D721Med (cell line): ENCODE data around the gene AGPAT2.
"Not testable (repeated sequence)": the region's sequence is repeated elsewhere in the genome, so short reads cannot be mapped to it uniquely, and the experiment has no call there.

Experiments used
- DNase-seq: peaks from one replicate; pipeline ENCODE4 v3.0.0; 2011; ENCODE audit warnings: low spot score; ENCODE audit not compliant: insufficient read length
- FAIRE-seq: peaks from 2 replicates; lab custom pipeline; 2011; peaks lifted over from hg19 to GRCh38; lab: Jason Lieb, UNC
- CTCF ChIP-seq: IDR thresholded peaks from 2 replicates; pipeline ENCODE4 v1.5.1; 2012; ENCODE audit warnings: mild to moderate bottlenecking, control low read depth; ENCODE audit not compliant: insufficient read depth; ENCODE audit errors: missing control alignments

AGPAT2 gene

GRCh38 chr9:136707011-136707410 is 19.8 kb upstream of the AGPAT2 start:
- no peak for DNase-seq
- no peak for TF ChIP-seq CTCF
- FAIRE-seq: no peak

- no peak for TF ChIP-seq CTCF
- FAIRE-seq: no peak
- DNase-seq: no peak
Observed at GRCh38 chr9:136705564-136705963, 18.3 kb upstream of the AGPAT2 start.

- not testable (repeated sequence) for FAIRE-seq, DNase-seq
Observed at GRCh38 chr9:136704741-136705140, 17.5 kb upstream of the AGPAT2 start.

GRCh38 chr9:136703276-136703860 is 16.1 kb upstream of the AGPAT2 start:
- no peak for FAIRE-seq
- DNase-seq: no peak
- no peak for TF ChIP-seq CTCF

GRCh38 chr9:136701668-136702053 is 14.4 kb upstream of the AGPAT2 start:
- DNase-seq: no peak
- TF ChIP-seq CTCF: no peak

GRCh38 chr9:136700959-136701667 is 13.9 kb upstream of the AGPAT2 start:
- no peak for TF ChIP-seq CTCF
- DNase-seq (no peak), FAIRE-seq (no peak)

More at GRCh38 chr9:136701668-136702053, 14.4 kb upstream of the AGPAT2 start:
- no peak for FAIRE-seq

- TF ChIP-seq CTCF: no peak
- no peak for FAIRE-seq
- no peak for DNase-seq
Observed at GRCh38 chr9:136700304-136700703, 13.0 kb upstream of the AGPAT2 start.
